Measurements from ENCODE around the gene SMG6.

Gene SMG6

GRCh38 chr17:2060681-2061440 is 242.7 kb downstream of the SMG6 start:
- peaks cover 51% of the 10 kb centered on the region for H3K4me1 ChIP-seq (ENCODE audit: control insufficient read depth, insufficient read depth, low read length)
- no peaks in the 10 kb centered on the region for H3K9me3 ChIP-seq (ENCODE audit: control insufficient read depth in 2 of 2, low read length in 2 of 2)
- peaks cover 10 to 24% of the 10 kb centered on the region in 2 donors for H3K27me3 ChIP-seq (ENCODE audit: control insufficient read depth in 1 of 2, insufficient read depth in 2 of 2, low read length in 2 of 2)
- peaks cover 25 to 29% of the 10 kb centered on the region in 2 donors for H3K36me3 ChIP-seq (ENCODE audit: control insufficient read depth in 2 of 2, insufficient read depth in 2 of 2, low read length in 2 of 2)
- peak overlapping the region; percentile 74 for H3K27ac ChIP-seq (ENCODE audit: low read length)
- H3K4me3 ChIP-seq (ENCODE audit: low read length in 2 of 2) = peak overlapping the region in 1 of 2 donors; percentile 44
- H3K9ac ChIP-seq (ENCODE audit: low read length in 2 of 2) = peak overlapping the region; percentile 13 to 60

- H3K4me3 ChIP-seq (ENCODE audit: low read length in 2 of 2) = peak overlapping the region in 1 of 2 donors; percentile 44
- H3K36me3 ChIP-seq (ENCODE audit: control insufficient read depth in 2 of 2, insufficient read depth in 2 of 2, low read length in 2 of 2) = peaks cover 19 to 26% of the 10 kb centered on the region in 2 donors
- no peaks in the 10 kb centered on the region for H3K9me3 ChIP-seq (ENCODE audit: control insufficient read depth in 2 of 2, low read length in 2 of 2)
- H3K9ac ChIP-seq (ENCODE audit: low read length in 2 of 2) = peak overlapping the region; percentile 13 to 60
- H3K27ac ChIP-seq (ENCODE audit: low read length) = peak overlapping the region; percentile 74
- H3K4me1 ChIP-seq (ENCODE audit: control insufficient read depth, insufficient read depth, low read length) = peaks cover 52% of the 10 kb centered on the region
- peaks cover 10 to 27% of the 10 kb centered on the region in 2 donors for H3K27me3 ChIP-seq (ENCODE audit: control insufficient read depth in 1 of 2, insufficient read depth in 2 of 2, low read length in 2 of 2)
Observed at GRCh38 chr17:2060385-2060658, 243.3 kb downstream of the SMG6 start.

- Histone ChIP-seq H3K4me1 (ENCODE audit: control insufficient read depth, insufficient read depth, low read length) (peaks cover 53% of the 10 kb centered on the region), H3K9me3 (ENCODE audit: control insufficient read depth in 2 of 2, low read length in 2 of 2) (no peaks in the 10 kb centered on the region), H3K27me3 (ENCODE audit: control insufficient read depth in 1 of 2, insufficient read depth in 2 of 2, low read length in 2 of 2) (peaks cover 10 to 31% of the 10 kb centered on the region in 2 donors), H3K27ac (ENCODE audit: low read length) (peak overlapping the region; percentile 74), H3K4me3 (ENCODE audit: low read length in 2 of 2) (peak overlapping the region in 1 of 2 donors; percentile 44), H3K9ac (ENCODE audit: low read length in 2 of 2) (peak overlapping the region; percentile 21 to 60), H3K36me3 (ENCODE audit: control insufficient read depth in 2 of 2, insufficient read depth in 2 of 2, low read length in 2 of 2) (peaks cover 14 to 22% of the 10 kb centered on the region in 2 donors)
Observed at GRCh38 chr17:2059547-2060384, 243.8 kb downstream of the SMG6 start.

- Histone ChIP-seq H3K27me3 (ENCODE audit: control insufficient read depth in 1 of 2, insufficient read depth in 2 of 2, low read length in 2 of 2) (peaks cover 14 to 35% of the 10 kb centered on the region in 2 donors), H3K9ac (ENCODE audit: low read length in 2 of 2) (no peak overlapping the region), H3K4me1 (ENCODE audit: control insufficient read depth, insufficient read depth, low read length) (peaks cover 59% of the 10 kb centered on the region), H3K9me3 (ENCODE audit: control insufficient read depth in 2 of 2, low read length in 2 of 2) (no peaks in the 10 kb centered on the region), H3K36me3 (ENCODE audit: control insufficient read depth in 2 of 2, insufficient read depth in 2 of 2, low read length in 2 of 2) (peaks cover 5 to 13% of the 10 kb centered on the region in 2 donors), H3K27ac (ENCODE audit: low read length) (peak overlapping the region; percentile 74), H3K4me3 (ENCODE audit: low read length in 2 of 2) (peak overlapping the region in 1 of 2 donors; percentile 63)
Observed at GRCh38 chr17:2058586-2059546, 244.7 kb downstream of the SMG6 start.

DNA sequence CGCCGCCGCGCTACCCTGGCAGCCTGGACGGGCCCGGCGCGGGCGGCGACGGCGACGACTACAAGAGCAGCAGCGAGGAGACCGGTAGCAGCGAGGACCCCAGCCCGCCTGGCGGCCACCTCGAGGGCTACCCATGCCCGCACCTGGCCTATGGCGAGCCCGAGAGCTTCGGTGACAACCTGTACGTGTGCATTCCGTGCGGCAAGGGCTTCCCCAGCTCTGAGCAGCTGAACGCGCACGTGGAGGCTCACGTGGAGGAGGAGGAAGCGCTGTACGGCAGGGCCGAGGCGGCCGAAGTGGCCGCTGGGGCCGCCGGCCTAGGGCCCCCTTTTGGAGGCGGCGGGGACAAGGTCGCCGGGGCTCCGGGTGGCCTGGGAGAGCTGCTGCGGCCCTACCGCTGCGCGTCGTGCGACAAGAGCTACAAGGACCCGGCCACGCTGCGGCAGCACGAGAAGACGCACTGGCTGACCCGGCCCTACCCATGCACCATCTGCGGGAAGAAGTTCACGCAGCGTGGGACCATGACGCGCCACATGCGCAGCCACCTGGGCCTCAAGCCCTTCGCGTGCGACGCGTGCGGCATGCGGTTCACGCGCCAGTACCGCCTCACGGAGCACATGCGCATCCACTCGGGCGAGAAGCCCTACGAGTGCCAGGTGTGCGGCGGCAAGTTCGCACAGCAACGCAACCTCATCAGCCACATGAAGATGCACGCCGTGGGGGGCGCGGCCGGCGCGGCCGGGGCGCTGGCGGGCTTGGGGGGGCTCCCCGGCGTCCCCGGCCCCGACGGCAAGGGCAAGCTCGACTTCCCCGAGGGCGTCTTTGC is 245.6 kb downstream of the SMG6 start:
- no peak overlapping the region for H3K9ac ChIP-seq (ENCODE audit: low read length in 2 of 2)
- H3K27me3 ChIP-seq (ENCODE audit: control insufficient read depth in 1 of 2, insufficient read depth in 2 of 2, low read length in 2 of 2) = peaks cover 15 to 44% of the 10 kb centered on the region in 2 donors
- peaks cover 4 to 8% of the 10 kb centered on the region in 2 donors for H3K36me3 ChIP-seq (ENCODE audit: control insufficient read depth in 2 of 2, insufficient read depth in 2 of 2, low read length in 2 of 2)
- peak overlapping the region; percentile 31 for H3K27ac ChIP-seq (ENCODE audit: low read length)
- H3K4me3 ChIP-seq (ENCODE audit: low read length in 2 of 2) = peak overlapping the region; percentile 12 to 63
- H3K4me1 ChIP-seq (ENCODE audit: control insufficient read depth, insufficient read depth, low read length) = peaks cover 60% of the 10 kb centered on the region
- H3K9me3 ChIP-seq (ENCODE audit: control insufficient read depth in 2 of 2, low read length in 2 of 2) = no peaks in the 10 kb centered on the region

GRCh38 chr17:2057175-2057759 is 246.3 kb downstream of the SMG6 start:
- no peak overlapping the region for H3K9ac ChIP-seq (ENCODE audit: low read length in 2 of 2)

DNA sequence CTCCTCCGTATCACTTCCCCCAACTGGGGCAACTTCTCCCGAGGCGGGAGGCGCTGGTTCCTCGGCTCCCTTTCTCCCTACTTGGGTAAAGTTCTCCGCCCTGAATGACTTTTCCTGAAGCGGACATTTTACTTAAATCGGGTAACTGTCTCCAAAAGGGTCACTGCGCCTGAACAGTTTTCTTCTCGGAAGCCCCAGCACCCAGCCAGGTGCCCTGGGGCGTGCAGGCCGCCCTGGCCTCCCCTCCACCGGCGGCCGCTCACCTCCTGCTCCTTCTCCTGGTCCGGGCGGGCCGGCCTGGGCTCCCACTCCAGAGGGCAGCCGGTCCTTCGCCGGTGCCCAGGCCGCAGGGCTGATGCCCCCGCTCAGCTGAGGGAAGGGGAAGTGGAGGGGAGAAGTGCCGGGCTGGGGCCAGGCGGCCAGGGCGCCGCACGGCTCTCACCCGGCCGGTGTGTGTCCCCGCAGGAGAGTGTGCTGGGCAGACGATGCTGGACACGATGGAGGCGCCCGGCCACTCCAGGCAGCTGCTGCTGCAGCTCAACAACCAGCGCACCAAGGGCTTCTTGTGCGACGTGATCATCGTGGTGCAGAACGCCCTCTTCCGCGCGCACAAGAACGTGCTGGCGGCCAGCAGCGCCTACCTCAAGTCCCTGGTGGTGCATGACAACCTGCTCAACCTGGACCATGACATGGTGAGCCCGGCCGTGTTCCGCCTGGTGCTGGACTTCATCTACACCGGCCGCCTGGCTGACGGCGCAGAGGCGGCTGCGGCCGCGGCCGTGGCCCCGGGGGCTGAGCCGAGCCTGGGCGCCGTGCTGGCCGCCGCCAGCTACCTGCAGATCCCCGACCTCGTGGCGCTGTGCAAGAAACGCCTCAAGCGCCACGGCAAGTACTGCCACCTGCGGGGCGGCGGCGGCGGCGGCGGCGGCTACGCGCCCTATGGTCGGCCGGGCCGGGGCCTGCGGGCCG is 247.1 kb downstream of the SMG6 start:
- Histone ChIP-seq H3K27ac (ENCODE audit: low read length) (peak overlapping the region; percentile 46), H3K27me3 (ENCODE audit: control insufficient read depth in 1 of 2, insufficient read depth in 2 of 2, low read length in 2 of 2) (peaks cover 22 to 51% of the 10 kb centered on the region in 2 donors), H3K4me1 (ENCODE audit: control insufficient read depth, insufficient read depth, low read length) (peaks cover 53% of the 10 kb centered on the region), H3K9me3 (ENCODE audit: control insufficient read depth in 2 of 2, low read length in 2 of 2) (no peaks in the 10 kb centered on the region), H3K9ac (ENCODE audit: low read length in 2 of 2) (peak overlapping the region in 1 of 2 donors; percentile 21), H3K36me3 (ENCODE audit: control insufficient read depth in 2 of 2, insufficient read depth in 2 of 2, low read length in 2 of 2) (peaks cover 4% of the 10 kb centered on the region in 2 donors), H3K4me3 (ENCODE audit: low read length in 2 of 2) (peak overlapping the region; percentile 31 to 67)

More at GRCh38 chr17:2057175-2057759, 246.3 kb downstream of the SMG6 start:
- Histone ChIP-seq H3K27ac (ENCODE audit: low read length) (no peak overlapping the region), H3K9me3 (ENCODE audit: control insufficient read depth in 2 of 2, low read length in 2 of 2) (no peaks in the 10 kb centered on the region), H3K27me3 (ENCODE audit: control insufficient read depth in 1 of 2, insufficient read depth in 2 of 2, low read length in 2 of 2) (peaks cover 15 to 45% of the 10 kb centered on the region in 2 donors), H3K4me3 (ENCODE audit: low read length in 2 of 2) (peak overlapping the region in 1 of 2 donors; percentile 63), H3K36me3 (ENCODE audit: control insufficient read depth in 2 of 2, insufficient read depth in 2 of 2, low read length in 2 of 2) (peaks cover 4 to 7% of the 10 kb centered on the region in 2 donors), H3K4me1 (ENCODE audit: control insufficient read depth, insufficient read depth, low read length) (peaks cover 56% of the 10 kb centered on the region)

GRCh38 chr17:2055292-2056205 is 248.0 kb downstream of the SMG6 start:
- no peaks in the 10 kb centered on the region for H3K9me3 ChIP-seq (ENCODE audit: control insufficient read depth in 2 of 2, low read length in 2 of 2)
- H3K36me3 ChIP-seq (ENCODE audit: control insufficient read depth in 2 of 2, insufficient read depth in 2 of 2, low read length in 2 of 2) = no peaks in the 10 kb centered on the region
- H3K4me1 ChIP-seq (ENCODE audit: control insufficient read depth, insufficient read depth, low read length) = peaks cover 49% of the 10 kb centered on the region
- H3K27me3 ChIP-seq (ENCODE audit: control insufficient read depth in 1 of 2, insufficient read depth in 2 of 2, low read length in 2 of 2) = peaks cover 20 to 61% of the 10 kb centered on the region in 2 donors
- peak overlapping the region in 1 of 2 donors; percentile 50 for H3K9ac ChIP-seq (ENCODE audit: low read length in 2 of 2)
- peak overlapping the region; percentile 46 for H3K27ac ChIP-seq (ENCODE audit: low read length)
- peak overlapping the region; percentile 35 to 71 for H3K4me3 ChIP-seq (ENCODE audit: low read length in 2 of 2)
